Measurements from ENCODE around the gene REC114.
A peak's percentile ranks its signal among the peaks of the same experiment; 100 is the strongest.

Gene REC114

DNA sequence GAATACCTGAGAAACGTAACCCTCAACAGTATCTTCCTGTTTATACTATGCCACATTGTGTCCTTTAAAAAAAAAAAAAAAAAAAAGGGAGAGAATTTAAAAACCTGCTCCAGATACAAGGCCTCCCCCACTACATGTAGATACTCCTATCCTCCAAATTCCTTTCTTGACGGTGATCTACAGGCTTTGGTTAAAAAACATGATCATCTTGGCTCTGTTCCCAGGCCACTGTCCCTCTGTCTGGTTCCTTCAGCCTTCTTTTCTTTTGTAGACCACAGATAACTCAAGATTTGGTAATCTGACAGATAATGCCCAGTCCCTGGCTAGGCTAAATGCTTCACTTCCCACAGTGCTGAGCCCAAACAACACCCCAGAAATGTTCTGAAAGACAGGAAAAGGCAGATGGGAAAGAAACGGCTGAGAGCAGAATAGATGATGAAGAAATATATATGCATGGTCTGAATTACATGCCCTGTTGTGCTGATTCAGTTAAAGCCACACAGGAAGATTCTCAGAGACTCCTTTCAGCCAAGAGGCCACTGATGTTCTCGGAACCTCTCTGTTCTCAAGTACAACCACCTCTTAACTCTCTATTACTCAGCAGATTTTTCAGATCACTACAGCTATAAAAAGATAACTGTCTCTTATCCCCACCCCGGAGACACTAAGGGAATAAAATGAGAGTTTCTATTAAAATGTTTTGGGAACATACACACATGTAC is 141.9 kb downstream of the REC114 start:
- Mint-ChIP-seq H3K9me3 (no peaks in the 10 kb centered on the region), H3K36me3 (peaks cover 42 to 74% of the 10 kb centered on the region in 2 donors), H3K4me3 (no peak overlapping the region), H3K27ac (no peak overlapping the region), H3K27me3 (no peaks in the 10 kb centered on the region), H3K4me1 (no peaks in the 10 kb centered on the region)
- ATAC-seq (replicated peaks): no peak
- no peak for DNase-seq

DNA sequence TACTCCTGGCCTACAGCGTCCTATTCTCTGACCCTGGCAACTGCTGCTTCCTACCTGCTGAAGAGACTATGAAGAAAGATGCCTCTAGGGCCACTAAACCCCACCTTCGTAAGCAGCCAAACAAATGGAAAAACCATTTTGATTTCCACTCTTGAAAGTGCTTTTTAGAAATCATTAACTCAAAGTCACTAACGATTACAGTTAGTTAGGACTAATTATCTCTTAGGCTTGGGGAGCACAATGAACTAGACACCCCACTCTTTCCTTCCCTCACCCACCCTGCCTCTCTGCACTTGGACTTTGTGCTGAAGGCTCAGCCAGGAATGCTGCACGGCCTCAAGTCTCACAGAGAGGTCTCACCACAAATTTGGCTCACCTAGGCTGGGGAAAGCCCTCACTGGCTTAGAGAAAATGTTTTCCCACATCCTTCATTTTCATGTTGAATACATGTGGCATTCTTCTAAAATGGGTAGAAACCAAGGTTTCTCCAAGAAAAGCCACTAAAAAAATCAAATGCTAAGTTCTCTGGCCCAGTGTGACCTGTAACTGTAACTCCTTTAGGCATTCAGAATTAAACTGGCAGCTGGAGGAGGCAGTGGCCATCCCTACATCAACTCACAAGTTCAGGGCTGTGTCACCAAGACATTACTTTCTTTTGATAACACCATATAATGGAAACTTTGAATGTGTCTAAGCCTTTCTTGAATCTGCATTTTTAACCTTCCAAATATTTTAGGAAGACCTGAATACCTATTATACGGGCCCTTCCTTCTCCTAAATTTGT is 143.1 kb downstream of the REC114 start:
- Mint-ChIP-seq H3K36me3 (peaks cover 42 to 73% of the 10 kb centered on the region in 2 donors), H3K27me3 (no peaks in the 10 kb centered on the region), H3K27ac (no peak overlapping the region), H3K4me1 (no peaks in the 10 kb centered on the region), H3K9me3 (no peaks in the 10 kb centered on the region), H3K4me3 (no peak overlapping the region)
- DNase-seq (no peak), ATAC-seq (replicated peaks) (no peak)

DNA sequence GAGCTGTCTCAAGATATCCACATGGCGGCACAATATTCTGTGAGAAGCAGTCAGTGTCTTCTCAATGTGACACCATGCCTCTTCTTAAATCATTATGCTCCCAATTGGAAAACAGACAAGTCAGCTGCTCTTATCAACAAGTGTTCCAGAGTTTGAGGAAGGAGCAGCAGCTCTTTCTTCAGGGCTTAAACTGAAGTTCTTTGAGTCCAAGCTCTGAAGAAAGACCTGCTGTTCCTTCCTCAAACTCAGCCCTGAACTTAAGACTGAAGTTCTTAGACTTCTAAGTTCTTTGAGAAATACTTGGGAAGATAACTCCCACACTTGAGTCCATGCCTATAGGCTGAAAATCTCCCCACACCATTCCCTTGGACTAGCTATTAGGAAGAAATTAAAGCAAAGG is 146.8 kb downstream of the REC114 start:
- H3K27ac Mint-ChIP-seq: no peak overlapping the region
- H3K36me3 Mint-ChIP-seq: peaks cover 28 to 59% of the 10 kb centered on the region in 2 donors
- no peak for DNase-seq
- H3K27me3 Mint-ChIP-seq: no peaks in the 10 kb centered on the region
- no peaks in the 10 kb centered on the region for H3K9me3 Mint-ChIP-seq
- peaks cover 7 to 13% of the 10 kb centered on the region in 2 donors for H3K4me1 Mint-ChIP-seq
- no peak for ATAC-seq (replicated peaks)
- H3K4me3 Mint-ChIP-seq: no peak overlapping the region

DNA sequence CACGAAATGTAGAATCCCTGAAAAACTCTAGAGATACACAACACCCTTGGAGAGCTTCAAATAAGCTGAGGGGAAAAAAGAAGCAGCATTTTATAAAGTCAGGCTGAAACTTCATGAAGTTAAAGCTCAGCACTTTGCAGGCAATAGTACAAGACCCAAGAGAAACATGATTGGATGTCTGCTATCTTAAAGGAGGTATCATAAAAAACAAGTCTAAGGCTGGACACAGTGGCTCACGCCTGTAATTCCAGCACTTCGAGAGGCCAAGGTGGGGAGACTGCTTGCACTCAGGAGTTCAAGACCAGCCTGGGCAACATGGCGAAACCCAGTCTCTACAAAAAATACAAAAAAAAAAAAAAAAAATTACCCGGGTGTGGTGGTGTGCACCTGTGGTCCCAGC is 147.3 kb downstream of the REC114 start:
- Mint-ChIP-seq H3K4me1 (peaks cover 8 to 15% of the 10 kb centered on the region in 2 donors), H3K27ac (no peak overlapping the region), H3K36me3 (peaks cover 23 to 54% of the 10 kb centered on the region in 2 donors), H3K9me3 (no peaks in the 10 kb centered on the region), H3K4me3 (no peak overlapping the region), H3K27me3 (no peaks in the 10 kb centered on the region)
- DNase-seq: no peak
- no peak for ATAC-seq (replicated peaks)

DNA sequence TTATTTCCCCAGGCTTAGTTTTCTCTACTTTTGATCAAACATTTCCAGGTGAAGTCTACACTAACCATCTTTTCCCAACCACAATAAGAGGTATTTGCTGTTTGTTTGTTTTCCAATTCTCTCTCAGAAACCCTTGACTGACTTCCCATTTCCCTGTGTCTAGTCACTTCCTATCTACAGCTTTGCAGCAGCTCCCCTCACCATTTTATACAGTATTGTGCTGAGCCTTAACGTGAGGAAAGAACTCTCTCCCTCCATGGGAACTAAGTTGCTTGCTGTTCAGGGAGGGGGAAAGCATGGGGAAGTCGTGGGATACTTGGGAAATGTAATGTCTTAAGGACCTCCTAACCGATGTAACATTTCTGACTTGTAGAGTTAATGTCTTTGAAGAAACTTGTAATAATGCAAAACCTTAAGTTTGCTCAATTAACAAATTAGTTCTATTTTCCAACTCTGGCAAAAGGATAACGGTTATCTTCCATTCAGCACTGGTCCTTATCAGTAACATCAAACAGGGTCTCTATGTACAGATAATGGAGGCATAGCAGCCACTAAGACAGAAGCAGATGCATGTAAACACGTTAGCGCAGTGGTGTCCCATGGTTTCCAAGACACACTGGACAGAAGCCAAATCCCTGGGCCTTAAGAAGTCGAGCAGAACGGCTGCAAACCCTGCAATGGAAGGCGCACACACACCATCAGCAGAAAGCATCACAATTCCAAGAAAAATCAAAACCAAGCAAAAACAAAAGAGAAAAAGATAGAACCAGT is 150.5 kb downstream of the REC114 start:
- ATAC-seq (replicated peaks): no peak
- H3K9me3 Mint-ChIP-seq: no peaks in the 10 kb centered on the region
- no peak for DNase-seq
- H3K36me3 Mint-ChIP-seq: peaks cover 15 to 33% of the 10 kb centered on the region in 2 donors
- H3K4me3 Mint-ChIP-seq: no peak overlapping the region
- no peak overlapping the region for H3K27ac Mint-ChIP-seq
- H3K4me1 Mint-ChIP-seq: peaks cover 19 to 41% of the 10 kb centered on the region in 2 donors
- H3K27me3 Mint-ChIP-seq: no peaks in the 10 kb centered on the region

DNA sequence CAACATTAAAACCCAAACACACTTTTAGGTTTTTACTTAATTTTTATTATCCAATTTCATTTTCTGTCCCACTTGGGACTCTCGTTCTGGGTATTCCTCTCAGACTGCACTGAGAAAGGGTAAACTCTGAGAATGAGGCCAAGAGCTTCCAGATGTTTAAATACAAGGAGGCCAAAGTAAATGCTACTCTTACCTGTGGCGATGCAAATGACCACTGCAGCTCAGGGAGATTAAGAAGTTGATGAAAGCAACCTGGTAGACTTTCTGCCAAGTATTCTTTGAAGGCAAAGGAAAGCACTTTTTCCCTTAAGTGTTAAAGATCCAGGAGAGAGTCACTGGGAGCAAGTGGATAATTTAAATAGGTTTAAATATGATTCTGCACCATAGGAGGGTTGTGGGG is 151.1 kb downstream of the REC114 start:
- Mint-ChIP-seq H3K27me3 (no peaks in the 10 kb centered on the region), H3K9me3 (no peaks in the 10 kb centered on the region), H3K4me3 (no peak overlapping the region), H3K4me1 (peaks cover 20 to 44% of the 10 kb centered on the region in 2 donors), H3K36me3 (peaks cover 9 to 26% of the 10 kb centered on the region in 2 donors), H3K27ac (no peak overlapping the region)
- no peak for DNase-seq
- ATAC-seq (replicated peaks): no peak

DNA sequence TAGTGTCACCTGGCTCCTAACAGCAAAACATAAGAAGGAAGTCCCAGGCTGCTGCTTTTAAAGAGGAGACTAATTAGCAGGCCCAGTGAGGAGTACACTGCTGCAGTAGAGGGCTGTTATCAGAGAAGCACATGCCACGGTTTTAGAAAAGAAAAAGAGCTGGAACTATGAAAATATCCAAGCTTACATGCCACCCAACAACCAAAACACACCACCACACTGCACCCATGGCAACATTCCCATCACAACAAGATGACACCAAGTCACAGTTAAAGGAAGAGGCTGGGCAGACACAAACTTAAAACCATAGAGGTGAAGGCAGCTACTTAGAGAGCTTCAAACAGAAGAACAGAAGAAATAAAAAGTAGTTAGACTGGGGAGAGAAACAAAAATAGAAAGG is 153.2 kb downstream of the REC114 start:
- Mint-ChIP-seq H3K4me3 (no peak overlapping the region), H3K27me3 (no peaks in the 10 kb centered on the region), H3K36me3 (peaks cover 6 to 21% of the 10 kb centered on the region in 2 donors), H3K27ac (no peak overlapping the region), H3K4me1 (peaks cover 20 to 53% of the 10 kb centered on the region in 2 donors), H3K9me3 (no peaks in the 10 kb centered on the region)
- DNase-seq (no peak), ATAC-seq (replicated peaks) (no peak)

DNA sequence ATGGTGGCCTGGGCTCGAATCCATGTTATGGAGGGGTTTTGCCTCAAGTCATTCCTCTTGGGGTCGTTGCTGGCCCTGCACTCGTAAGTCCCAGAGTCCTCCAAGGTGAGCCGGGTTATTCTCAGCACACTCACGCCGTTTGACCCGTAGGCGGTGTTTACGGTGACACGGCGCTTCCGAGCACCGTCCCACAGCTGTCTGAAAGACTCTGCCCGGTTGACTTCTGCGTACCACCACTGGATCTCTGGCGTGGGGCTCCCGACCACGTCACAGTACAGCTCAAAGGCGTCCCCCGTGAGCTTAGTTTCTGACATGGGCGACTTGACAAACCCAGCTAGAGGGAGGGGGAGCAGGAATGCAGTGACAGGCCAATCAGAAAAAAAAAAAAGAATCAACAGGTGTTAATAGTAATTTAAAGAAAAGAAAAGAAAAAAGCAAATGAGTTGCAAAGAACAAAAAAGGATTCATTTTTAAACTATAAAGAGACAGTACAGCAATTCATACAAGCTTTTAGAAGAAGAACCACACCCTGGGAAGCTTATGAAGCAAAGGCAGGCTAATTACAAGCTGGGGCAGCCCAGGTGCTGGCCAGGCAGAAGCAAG is 154.2 kb downstream of the REC114 start:
- Mint-ChIP-seq H3K27me3 (no peaks in the 10 kb centered on the region), H3K4me1 (peaks cover 17 to 53% of the 10 kb centered on the region in 2 donors), H3K36me3 (peaks cover 6 to 14% of the 10 kb centered on the region in 2 donors), H3K4me3 (no peak overlapping the region), H3K27ac (no peak overlapping the region), H3K9me3 (no peaks in the 10 kb centered on the region)
- ATAC-seq (replicated peaks) (no peak), DNase-seq (no peak)

DNA sequence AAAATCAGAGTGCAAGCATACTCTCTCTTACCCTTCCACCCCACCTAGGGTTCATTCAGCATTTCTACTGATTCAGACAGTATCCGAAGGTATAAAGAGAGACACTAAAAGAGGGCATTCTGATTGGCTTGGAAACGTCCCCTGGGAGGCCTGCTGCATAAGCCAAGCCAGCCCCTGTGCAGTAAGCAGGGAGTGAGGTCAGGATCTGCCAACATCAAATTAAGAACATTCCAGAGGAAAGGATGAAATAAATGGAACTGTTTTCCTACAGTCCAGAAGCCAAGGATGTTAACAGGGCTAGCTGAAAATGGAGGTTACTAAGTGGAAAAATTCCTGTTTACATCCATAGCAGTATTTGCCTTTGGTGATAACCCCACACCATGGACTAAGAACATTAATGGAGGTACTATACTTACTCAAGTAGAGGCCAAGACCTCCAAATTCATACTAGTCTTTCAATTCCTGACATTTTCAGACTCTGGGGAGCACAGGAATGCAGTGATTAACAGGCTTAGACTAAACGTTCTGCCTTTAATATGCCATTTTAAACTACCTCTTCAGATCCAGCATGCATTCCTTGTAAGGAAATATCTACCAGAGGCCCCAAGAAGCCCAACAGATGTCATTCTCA is 155.7 kb downstream of the REC114 start:
- DNase-seq (no peak), ATAC-seq (replicated peaks) (no peak)
- no peaks in the 10 kb centered on the region for H3K9me3 Mint-ChIP-seq
- H3K27ac Mint-ChIP-seq: peak overlapping the region; percentile 68
- H3K36me3 Mint-ChIP-seq: peaks cover 7 to 13% of the 10 kb centered on the region in 2 donors
- H3K4me3 Mint-ChIP-seq: no peak overlapping the region
- no peaks in the 10 kb centered on the region for H3K27me3 Mint-ChIP-seq
- peaks cover 19 to 52% of the 10 kb centered on the region in 2 donors for H3K4me1 Mint-ChIP-seq

DNA sequence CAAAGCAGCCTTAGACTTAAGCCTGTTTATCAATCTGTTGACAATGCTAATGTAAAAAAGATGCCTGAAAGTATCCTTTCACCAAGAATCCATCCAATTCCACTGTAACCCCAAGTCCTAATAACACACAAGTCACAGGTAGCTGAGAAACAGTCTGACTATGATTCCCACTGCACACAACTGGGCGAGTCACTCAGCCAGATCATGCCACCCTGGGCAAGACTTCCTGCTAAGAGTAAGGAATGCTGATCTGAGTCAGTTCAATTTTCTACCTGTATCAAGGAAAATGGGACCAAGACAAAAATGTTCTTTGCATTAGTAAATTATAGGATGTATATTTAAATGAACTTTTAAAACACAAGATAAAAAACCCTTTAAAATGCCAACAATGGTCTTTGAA is 157.0 kb downstream of the REC114 start:
- H3K4me1 Mint-ChIP-seq: peaks cover 20 to 39% of the 10 kb centered on the region in 2 donors
- no peak overlapping the region for H3K4me3 Mint-ChIP-seq
- no peak for DNase-seq
- no peaks in the 10 kb centered on the region for H3K9me3 Mint-ChIP-seq
- no peak for ATAC-seq (replicated peaks)
- H3K27me3 Mint-ChIP-seq: no peaks in the 10 kb centered on the region
- H3K27ac Mint-ChIP-seq: no peak overlapping the region
- peaks cover 10% of the 10 kb centered on the region in 2 donors for H3K36me3 Mint-ChIP-seq

DNA sequence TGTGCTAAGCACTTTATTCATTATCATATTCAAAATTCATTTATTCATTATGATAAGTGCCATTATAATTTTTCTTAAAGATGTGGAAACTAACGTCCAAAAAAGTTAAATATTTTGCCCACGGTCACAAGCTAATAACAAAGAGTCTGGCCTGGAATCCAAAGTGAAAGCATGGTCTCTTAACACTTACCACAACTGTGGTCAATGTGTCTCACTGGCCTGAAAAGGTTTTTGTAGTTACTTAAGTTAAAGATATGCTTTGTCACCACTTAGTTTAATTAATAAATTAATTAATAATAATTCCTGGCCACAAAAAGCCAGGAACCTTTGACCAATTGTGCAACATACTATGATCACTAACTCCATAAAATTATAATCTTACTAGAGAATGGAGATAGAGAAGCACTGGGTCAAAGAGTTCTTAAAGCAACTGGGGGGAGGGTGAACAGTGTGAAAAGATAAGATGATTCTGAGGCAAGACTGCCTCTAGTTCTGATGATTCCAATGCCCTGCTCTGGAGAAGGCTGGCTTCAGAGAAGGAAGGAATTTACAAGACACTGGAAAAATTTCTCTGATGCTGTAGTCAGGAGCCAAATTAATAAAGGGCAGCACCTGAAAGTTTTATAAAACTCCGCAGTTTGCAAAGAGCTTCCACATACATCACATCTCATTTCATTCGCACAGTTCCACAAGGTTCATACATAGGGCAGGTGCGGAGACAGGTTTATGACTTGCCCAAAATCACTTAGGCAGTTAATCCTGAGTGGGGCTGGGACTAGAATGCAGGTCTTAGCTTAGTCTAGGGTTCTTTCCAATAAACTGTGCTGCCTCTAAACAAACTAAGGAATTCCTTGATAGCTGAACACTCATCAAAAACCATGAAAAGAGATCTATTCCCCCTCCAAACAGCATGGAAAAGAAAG is 157.7 kb downstream of the REC114 start:
- Mint-ChIP-seq H3K4me3 (no peak overlapping the region), H3K27me3 (no peaks in the 10 kb centered on the region), H3K4me1 (peaks cover 19 to 34% of the 10 kb centered on the region in 2 donors), H3K36me3 (peaks cover 10% of the 10 kb centered on the region in 2 donors), H3K27ac (no peak overlapping the region), H3K9me3 (no peaks in the 10 kb centered on the region)
- DNase-seq (no peak), ATAC-seq (replicated peaks) (no peak)

DNA sequence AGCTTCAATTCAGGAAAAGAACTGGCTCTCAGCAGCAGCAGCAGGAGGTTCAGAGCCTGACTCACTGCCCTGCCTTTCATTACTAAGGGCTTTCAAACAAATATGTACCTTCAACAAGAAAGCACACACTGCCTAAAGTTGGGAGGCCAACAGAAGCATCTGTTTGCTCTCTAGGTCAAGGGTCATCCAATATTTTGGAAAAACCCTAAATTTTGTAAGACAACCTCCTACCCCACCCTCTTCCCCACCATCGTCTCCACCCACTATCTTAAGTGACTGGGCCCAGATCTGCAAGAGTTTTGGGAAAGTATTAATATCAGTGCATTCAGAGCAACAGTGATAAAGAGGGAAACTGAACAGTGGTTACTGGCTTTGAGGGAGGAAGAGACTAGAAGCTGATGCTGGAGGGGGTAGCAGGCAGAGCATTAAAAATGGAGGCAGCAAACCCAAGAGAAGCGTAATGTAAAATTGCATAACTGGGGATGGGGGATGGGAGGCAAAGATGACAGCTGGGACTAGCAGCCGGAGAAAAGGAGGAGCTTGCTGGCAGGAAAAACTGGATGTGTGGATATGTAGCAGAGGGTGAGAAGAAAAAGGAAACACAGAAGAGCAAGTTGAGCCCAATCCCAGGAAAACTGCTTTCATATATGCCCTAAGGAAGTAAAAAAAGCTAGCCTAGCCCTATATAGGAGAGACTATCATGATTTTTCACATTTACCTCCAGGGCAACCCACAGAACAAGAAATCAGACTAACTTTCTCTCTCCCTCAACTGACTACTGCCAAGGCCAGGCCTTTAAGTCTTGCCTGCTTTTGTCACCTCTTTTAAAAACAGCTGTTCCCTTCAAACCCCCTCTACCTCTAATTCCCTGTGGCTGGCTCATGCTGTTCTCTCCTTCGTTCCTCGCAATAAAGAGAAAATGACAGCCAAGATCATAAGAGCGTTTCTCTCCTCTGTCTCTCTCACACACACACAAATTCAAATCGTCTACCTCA is 158.8 kb downstream of the REC114 start:
- DNase-seq (no peak), ATAC-seq (replicated peaks) (no peak)
- no peak overlapping the region for H3K4me3 Mint-ChIP-seq
- no peaks in the 10 kb centered on the region for H3K9me3 Mint-ChIP-seq
- H3K27me3 Mint-ChIP-seq: no peaks in the 10 kb centered on the region
- H3K4me1 Mint-ChIP-seq: peaks cover 17 to 24% of the 10 kb centered on the region in 2 donors
- H3K36me3 Mint-ChIP-seq: peaks cover under 1 to 7% of the 10 kb centered on the region in 2 donors
- no peak overlapping the region for H3K27ac Mint-ChIP-seq

Measured in stimulated activated naive B cell treated with anti-CD40 and anti-IgM and Interleukin-4, amounts not matched to agents 10 μg/mL and 1 μg/mL and 100 μg/mL, for 72 hours (primary cell).